Peyer's patch (tissue), 4 donors: ENCODE results near the gene KCTD13. TPM values are rescaled to one million over a fixed set of nuclear protein-coding genes. Genes with fewer than 3 reads are reported as not detected.
"Not testable (repeated sequence)": the region's sequence is repeated elsewhere in the genome, so short reads cannot be mapped to it uniquely, and the experiment has no call there.

Experiments used
- DNase-seq, 3 donors: peaks; one replicate each; pipeline ENCODE4 v3.0.0-alpha.2; 2017 to 2019
- H3K27ac ChIP-seq, 4 donors: fragments of 200-600 bp; sonication (generic); one replicate each; pipeline ENCODE4 v1.5.1; 2016 to 2019
- H3K27me3 ChIP-seq, 2 donors: fragments of 200-600 bp; sonication (generic); one replicate each; pipeline ENCODE4 v1.5.1; 2019
- H3K36me3 ChIP-seq, 3 donors: fragments of 200-600 bp; sonication (generic); one replicate each; pipeline ENCODE4 v1.5.1; 2016 to 2019
- H3K4me1 ChIP-seq, 4 donors: fragments of 200-600 bp; sonication (generic); one replicate each; pipeline ENCODE4 v1.5.1; 2016 to 2019
- H3K4me3 ChIP-seq, 4 donors: fragments of 200-600 bp; sonication (generic); 1 replicate in 3 of 4; 2 replicates in 1 of 4; pipeline ENCODE4 v1.5.1; 2016 to 2019; ENCODE audit warnings: mild to moderate bottlenecking in 1 of 4
- H3K9me3 ChIP-seq, 4 donors: fragments of 200-600 bp; sonication (generic); one replicate each; pipeline ENCODE4 v1.5.1; 2016 to 2019; ENCODE audit warnings: mild to moderate bottlenecking in 1 of 4
- CTCF ChIP-seq, 6 experiments: fragments of 450-650 bp in 4 of 6; fragments of 200-600 bp in 2 of 6; sonication (generic) in 1 of 6; IDR thresholded peaks; one replicate each; pipeline ENCODE4 v1.5.1; 2017 to 2019; ENCODE audit warnings: antibody characterized with exemption in 6 of 6, mild to moderate bottlenecking in 3 of 6, moderate library complexity in 1 of 6
- POLR2A ChIP-seq, 2 donors: fragments of 450-650 bp; IDR thresholded peaks; one replicate each; pipeline ENCODE4 v1.5.1; 2017; ENCODE audit warnings: antibody characterized with exemption in 2 of 2, mild to moderate bottlenecking in 2 of 2, moderate library complexity in 2 of 2
- total RNA-seq, 4 donors: library from RNA; depleted of rRNA; stranded (reverse); fragments of >200 nt; gene quantifications; one replicate each; pipeline ENCODE4 v1.1.0, GENCODE V29; 2016

Gene KCTD13
- total RNA-seq, 4 donors from 2014 or later, result 38.8 to 98.1 (median 48.7) TPM

- Histone ChIP-seq H3K27ac (peak overlapping the region in 1 of 4 donors; percentile 83), H3K4me3 (no peak overlapping the region), H3K4me1 (peaks cover 0 to 15% (median 0%) of the 10 kb centered on the region in 4 donors), H3K9me3 (no peaks in the 10 kb centered on the region), H3K27me3 (no peaks in the 10 kb centered on the region), H3K36me3 (no peaks in the 10 kb centered on the region)
- DNase-seq, result no peak
- TF ChIP-seq CTCF (IDR thresholded peaks at IDR 0.05) (no peak), POLR2A (IDR thresholded peaks at IDR 0.05) (no peak)
Measured at GRCh38 chr16:29892458-29892813, 33.6 kb downstream of the KCTD13 start.

- Histone ChIP-seq H3K9me3 (no peaks in the 10 kb centered on the region), H3K4me3 (no peak overlapping the region), H3K27me3 (no peaks in the 10 kb centered on the region), H3K4me1 (peaks cover 0 to 15% (median 0%) of the 10 kb centered on the region in 4 donors), H3K36me3 (no peaks in the 10 kb centered on the region), H3K27ac (peak overlapping the region in 2 of 4 donors; percentile 63 to 83)
- TF ChIP-seq CTCF (IDR thresholded peaks at IDR 0.05), result no peak
- no peak for TF ChIP-seq POLR2A (IDR thresholded peaks at IDR 0.05)
- DNase-seq, result no peak
Measured at GRCh38 chr16:29891525-29892457, 34.2 kb downstream of the KCTD13 start.

GRCh38 chr16:29889372-29889771 is 36.7 kb downstream of the KCTD13 start:
- peaks cover 0 to 15% (median 0%) of the 10 kb centered on the region in 4 donors for H3K4me1 ChIP-seq
- not testable (repeated sequence) for H3K9me3 ChIP-seq, H3K4me3 ChIP-seq, H3K27me3 ChIP-seq, H3K27ac ChIP-seq, H3K36me3 ChIP-seq, DNase-seq

- H3K4me3 ChIP-seq, result no peak overlapping the region
- H3K4me1 ChIP-seq, result no peaks in the 10 kb centered on the region
- no peak overlapping the region for H3K27ac ChIP-seq
- no peaks in the 10 kb centered on the region for H3K9me3 ChIP-seq
- no peaks in the 10 kb centered on the region for H3K36me3 ChIP-seq
- H3K27me3 ChIP-seq, result no peaks in the 10 kb centered on the region
- no peak for DNase-seq
- TF ChIP-seq CTCF (IDR thresholded peaks at IDR 0.05) (no peak), POLR2A (IDR thresholded peaks at IDR 0.05) (no peak)
Measured at GRCh38 chr16:29883987-29884386, 42.0 kb downstream of the KCTD13 start.

- TF ChIP-seq CTCF (IDR thresholded peaks at IDR 0.05) (no peak), POLR2A (IDR thresholded peaks at IDR 0.05) (no peak)
- Histone ChIP-seq H3K9me3 (no peaks in the 10 kb centered on the region), H3K4me3 (no peak overlapping the region), H3K36me3 (no peaks in the 10 kb centered on the region), H3K4me1 (peaks cover 0 to 5% (median 2%) of the 10 kb centered on the region in 4 donors), H3K27ac (no peak overlapping the region), H3K27me3 (peaks cover 0 to 9% of the 10 kb centered on the region in 2 donors)
- no peak for DNase-seq
Measured at GRCh38 chr16:29881050-29881449, 45.0 kb downstream of the KCTD13 start.

GRCh38 chr16:29878172-29878571 is 47.9 kb downstream of the KCTD13 start:
- no peak overlapping the region for H3K4me3 ChIP-seq
- H3K36me3 ChIP-seq, result no peaks in the 10 kb centered on the region
- H3K4me1 ChIP-seq, result peaks cover 0 to 5% (median 2%) of the 10 kb centered on the region in 4 donors
- no peaks in the 10 kb centered on the region for H3K9me3 ChIP-seq
- no peak overlapping the region for H3K27ac ChIP-seq
- TF ChIP-seq POLR2A (IDR thresholded peaks at IDR 0.05), result no peak
- no peak for TF ChIP-seq CTCF (IDR thresholded peaks at IDR 0.05)
- H3K27me3 ChIP-seq, result peaks cover 0 to 9% of the 10 kb centered on the region in 2 donors
- DNase-seq, result no peak
